DND-41 (cell line): ENCODE data around the gene ARSI.

Experiments used
- ATAC-seq: fragments of 200-7000 bp; cut with Tn5 transposase; 3 replicates; pipeline ENCODE4 v1.9.1; 2021; ENCODE audit warnings: low read depth; ENCODE audit not compliant: insufficient read depth
- DNase-seq: peaks from one replicate; pipeline ENCODE4 v3.0.0-alpha.2; 2020
- H2AFZ ChIP-seq: 2 replicates; pipeline ENCODE4 v1.6.0; 2012; ENCODE audit warnings: low read depth, low read length
- H3K27ac ChIP-seq: 2 replicates; pipeline ENCODE4 v1.5.1; 2012; ENCODE audit warnings: low read length, inconsistent platforms
- H3K27me3 ChIP-seq: fragments of 200-600 bp; sonication (generic); 2 replicates; pipeline ENCODE4 v1.6.0; 2012; ENCODE audit warnings: low read length, mild to moderate bottlenecking, inconsistent platforms; ENCODE audit not compliant: insufficient read depth, poor library complexity
- H3K36me3 ChIP-seq: 2 replicates; pipeline ENCODE4 v1.5.1; 2012; ENCODE audit warnings: low read length, inconsistent platforms; ENCODE audit not compliant: insufficient read depth
- H3K4me1 ChIP-seq: 2 replicates; pipeline ENCODE4 v1.5.1; 2012; ENCODE audit warnings: mild to moderate bottlenecking, low read length; ENCODE audit not compliant: insufficient read depth
- H3K4me2 ChIP-seq: 2 replicates; pipeline ENCODE4 v1.6.0; 2012; ENCODE audit warnings: mild to moderate bottlenecking, moderate library complexity, low read length, inconsistent platforms; ENCODE audit not compliant: insufficient read depth
- H3K4me3 ChIP-seq, 2 experiments: fragments of 200-600 bp in 1 of 2; shearing (Covaris generic) in 1 of 2; 2 replicates each; pipeline ENCODE4 v1.5.1; 2012 to 2016; ENCODE audit warnings: inconsistent platforms in 2 of 2, low read length in 2 of 2, mild to moderate bottlenecking in 2 of 2, low read depth in 1 of 2, moderate library complexity in 1 of 2
- H3K79me2 ChIP-seq: 2 replicates; pipeline ENCODE4 v1.6.0; 2012; ENCODE audit warnings: low read length, inconsistent platforms; ENCODE audit not compliant: insufficient read depth
- H3K9ac ChIP-seq: 2 replicates; pipeline ENCODE4 v1.6.0; 2012; ENCODE audit warnings: low read depth, mild to moderate bottlenecking, inconsistent platforms, low read length, moderate library complexity
- H3K9me3 ChIP-seq: 2 replicates; pipeline ENCODE4 v1.5.1; 2012; ENCODE audit warnings: low read length, moderate library complexity, mild to moderate bottlenecking, inconsistent platforms; ENCODE audit not compliant: insufficient read depth, severe bottlenecking
- H4K20me1 ChIP-seq: 2 replicates; pipeline ENCODE4 v1.6.0; 2012; ENCODE audit warnings: low read length; ENCODE audit not compliant: insufficient read depth
- CTCF ChIP-seq: IDR thresholded peaks from 2 replicates; pipeline ENCODE4 v1.5.1; 2012; ENCODE audit warnings: borderline replicate concordance, low read length, moderate library complexity, mild to moderate bottlenecking; ENCODE audit not compliant: poor library complexity, severe bottlenecking; ENCODE audit errors: extremely low read depth
- EZH2 ChIP-seq: IDR thresholded peaks from 3 replicates; pipeline ENCODE4 v1.6.1; 2012; ENCODE audit warnings: borderline replicate concordance, low read depth, mild to moderate bottlenecking, moderate library complexity, low read length, inconsistent platforms; ENCODE audit not compliant: severe bottlenecking

The ARSI gene

GRCh38 chr5:150341331-150341730 is 38.6 kb upstream of the ARSI start:
- DNase-seq: no peak
- Histone ChIP-seq H4K20me1 (no peaks in the 10 kb centered on the region), H3K9ac (no peak overlapping the region), H3K4me2 (no peak overlapping the region), H3K4me1 (no peaks in the 10 kb centered on the region), H3K4me3 (no peak overlapping the region), H2AFZ (no peak overlapping the region), H3K79me2 (no peaks in the 10 kb centered on the region), H3K9me3 (no peaks in the 10 kb centered on the region), H3K36me3 (no peaks in the 10 kb centered on the region), H3K27me3 (peaks cover 25% of the 10 kb centered on the region), H3K27ac (no peak overlapping the region)
- TF ChIP-seq EZH2: no peak
- no peak for TF ChIP-seq CTCF
- ATAC-seq: no peak

GRCh38 chr5:150340614-150341255 is 38.0 kb upstream of the ARSI start:
- H3K9me3 ChIP-seq: no peaks in the 10 kb centered on the region
- no peak for DNase-seq
- H3K36me3 ChIP-seq: no peaks in the 10 kb centered on the region
- ATAC-seq: no peak
- H3K4me3 ChIP-seq: no peak overlapping the region
- no peak overlapping the region for H3K27ac ChIP-seq
- H2AFZ ChIP-seq: no peak overlapping the region
- no peaks in the 10 kb centered on the region for H3K4me1 ChIP-seq
- TF ChIP-seq EZH2: no peak
- TF ChIP-seq CTCF: no peak
- no peaks in the 10 kb centered on the region for H3K79me2 ChIP-seq
- no peak overlapping the region for H3K9ac ChIP-seq
- peaks cover 30% of the 10 kb centered on the region for H3K27me3 ChIP-seq
- H3K4me2 ChIP-seq: no peak overlapping the region
- H4K20me1 ChIP-seq: no peaks in the 10 kb centered on the region

GRCh38 chr5:150339841-150340240 is 37.1 kb upstream of the ARSI start:
- Histone ChIP-seq H3K9me3 (no peaks in the 10 kb centered on the region), H4K20me1 (no peaks in the 10 kb centered on the region), H3K4me2 (no peak overlapping the region), H3K36me3 (no peaks in the 10 kb centered on the region), H3K79me2 (no peaks in the 10 kb centered on the region), H3K27me3 (peaks cover 37% of the 10 kb centered on the region), H3K9ac (no peak overlapping the region), H3K27ac (no peak overlapping the region), H2AFZ (no peak overlapping the region), H3K4me1 (no peaks in the 10 kb centered on the region), H3K4me3 (no peak overlapping the region)
- ATAC-seq (no peak), DNase-seq (no peak)
- TF ChIP-seq EZH2 (no peak), CTCF (no peak)
